Activated T-cell treated with anti-CD3 and anti-CD28 coated beads for 48 hours (primary cell): ENCODE measurements around the gene ZNF148.

Experiments used
- DNase-seq: peaks from one replicate; pipeline ENCODE4 v3.0.0-alpha.2; 2020; ENCODE audit warnings: low read depth

The ZNF148 gene

GRCh38 chr3:125332504-125332903 is 42.6 kb downstream of the ZNF148 start:
- no peak for DNase-seq

GRCh38 chr3:125331243-125331642 is 43.9 kb downstream of the ZNF148 start:
- no peak for DNase-seq

DNA sequence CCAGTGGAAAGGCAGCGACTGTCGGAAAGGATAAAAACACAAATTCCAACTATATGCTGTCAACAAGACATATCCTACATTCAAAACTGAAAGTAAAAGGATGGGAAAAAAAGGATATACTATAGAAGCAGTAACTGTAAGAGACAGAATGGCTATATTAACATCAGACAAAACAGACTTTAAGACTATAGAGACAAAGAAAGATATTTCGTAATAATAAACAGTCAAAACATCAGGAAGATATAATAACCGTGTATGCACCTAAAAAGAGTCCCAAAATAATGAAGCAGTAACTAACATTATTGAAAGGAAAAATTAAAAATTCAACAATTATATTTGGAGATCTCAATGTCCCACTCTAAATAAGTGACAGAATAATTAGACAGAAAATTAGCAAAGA is 48.2 kb downstream of the ZNF148 start:
- DNase-seq: no peak

GRCh38 chr3:125325746-125326145 is 49.4 kb downstream of the ZNF148 start:
- DNase-seq: no peak

- no peak for DNase-seq
Observed at GRCh38 chr3:125324341-125324740, 50.8 kb downstream of the ZNF148 start.

DNA sequence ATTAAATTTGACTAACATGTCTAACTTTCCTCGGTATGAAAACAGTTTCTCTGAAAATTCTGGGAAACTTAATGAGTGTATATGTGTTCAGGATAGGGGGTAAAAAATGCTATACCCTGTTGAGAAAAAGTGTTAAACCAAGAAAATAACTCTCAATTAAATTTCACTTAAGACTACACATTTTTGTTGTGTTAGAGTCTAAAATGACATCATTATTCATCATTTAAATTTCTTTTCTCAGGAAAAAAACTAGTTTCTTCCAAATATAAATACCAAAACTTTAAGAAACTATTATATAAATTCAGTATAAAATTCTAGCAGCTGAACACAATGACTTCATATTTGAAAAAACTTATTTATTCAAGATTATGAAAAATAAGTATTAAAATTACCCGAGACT is 52.2 kb downstream of the ZNF148 start:
- no peak for DNase-seq

DNA sequence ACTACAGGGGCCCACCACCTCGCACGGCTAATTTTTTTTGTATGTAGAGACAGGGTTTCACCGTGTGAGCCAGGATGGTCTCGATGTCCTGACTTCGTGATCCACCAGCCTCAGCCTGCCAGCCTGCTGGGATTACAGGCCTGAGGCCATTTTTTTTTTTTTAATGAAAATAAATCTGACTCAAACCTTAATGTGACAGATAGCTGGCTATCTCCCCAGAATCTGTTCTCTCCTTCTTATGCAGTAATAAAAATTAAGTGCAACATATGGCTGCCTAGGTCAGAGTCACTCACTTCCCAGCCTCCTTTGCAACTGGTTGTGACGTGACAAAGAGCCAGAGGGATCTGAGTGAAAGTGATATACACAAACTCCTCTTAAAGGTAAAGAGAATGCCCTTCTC is 53.0 kb downstream of the ZNF148 start:
- DNase-seq: no peak

- no peak for DNase-seq
Observed at GRCh38 chr3:125319765-125320164, 55.4 kb downstream of the ZNF148 start.

GRCh38 chr3:125318871-125319270 is 56.3 kb downstream of the ZNF148 start:
- no peak for DNase-seq

GRCh38 chr3:125318167-125318865 is 56.8 kb downstream of the ZNF148 start:
- DNase-seq: no peak

- DNase-seq: no peak
Observed at GRCh38 chr3:125317761-125318160, 57.4 kb downstream of the ZNF148 start.

GRCh38 chr3:125316949-125317348 is 58.2 kb downstream of the ZNF148 start:
- no peak for DNase-seq

DNA sequence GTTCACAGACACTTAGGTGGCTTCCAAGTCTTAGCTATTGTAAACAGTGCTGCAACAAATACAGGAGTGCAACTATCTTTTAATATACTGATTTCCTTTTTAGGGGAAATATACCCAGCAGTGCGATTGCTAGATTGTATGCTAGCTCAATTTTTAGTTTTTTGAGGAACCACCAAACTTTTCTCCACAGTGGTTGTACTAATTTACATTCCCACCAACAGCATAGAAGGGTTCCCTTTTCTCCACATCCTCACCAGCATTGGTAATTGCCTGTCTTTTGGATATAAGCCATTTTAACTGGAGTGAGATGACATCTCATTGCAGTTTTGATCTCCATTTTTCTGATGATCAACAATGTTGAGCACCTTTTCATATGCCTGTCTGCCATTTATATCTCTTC is 58.9 kb downstream of the ZNF148 start:
- no peak for DNase-seq

DNA sequence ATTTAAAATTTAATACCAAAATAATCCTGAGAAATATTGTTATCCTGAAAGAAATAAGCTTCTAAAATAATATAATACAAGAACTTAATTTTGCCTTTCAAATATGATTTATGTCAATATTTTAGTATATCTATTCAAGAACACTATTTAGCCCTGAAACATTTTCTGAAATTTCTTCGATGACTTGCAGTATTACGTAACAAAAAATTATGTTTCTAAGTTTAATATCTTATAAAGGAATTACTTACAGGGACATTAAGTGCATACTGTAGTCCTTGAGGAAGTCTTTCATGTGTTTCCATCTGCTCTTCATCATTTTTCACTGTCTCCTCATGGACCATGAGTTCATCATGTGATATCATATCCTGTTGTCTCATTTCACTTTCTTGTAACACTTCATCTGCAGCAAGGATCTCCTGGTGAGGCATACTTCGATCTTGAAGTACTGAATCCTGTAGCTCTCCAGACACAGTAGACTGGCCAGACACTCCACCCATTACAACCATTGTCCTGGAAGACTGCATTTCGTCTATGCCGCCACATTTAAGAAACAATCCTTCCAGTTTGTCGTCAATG is 62.0 kb downstream of the ZNF148 start:
- no peak for DNase-seq

DNA sequence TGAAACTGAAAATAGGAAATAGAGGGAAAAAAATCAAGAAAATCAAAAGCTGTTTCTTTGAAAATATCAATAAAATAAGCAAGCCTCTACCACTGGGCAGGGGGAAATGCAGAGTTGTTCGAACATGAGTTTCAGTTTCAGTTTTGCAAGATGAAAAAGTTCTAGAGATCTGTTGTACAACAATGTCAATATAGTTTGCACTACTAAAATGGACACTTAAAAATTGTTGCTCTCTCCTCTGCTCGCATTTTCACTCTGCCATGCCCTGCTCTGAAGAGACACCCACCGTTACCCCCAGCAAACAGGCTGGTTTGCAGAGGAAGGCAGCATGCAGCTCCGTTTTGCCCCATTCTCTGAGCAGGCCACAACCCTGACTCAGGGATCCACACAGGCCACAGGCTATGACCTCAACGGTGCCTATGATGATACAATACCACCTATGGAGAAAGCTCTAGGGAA is 64.5 kb downstream of the ZNF148 start:
- peak; percentile 47 for DNase-seq

DNA sequence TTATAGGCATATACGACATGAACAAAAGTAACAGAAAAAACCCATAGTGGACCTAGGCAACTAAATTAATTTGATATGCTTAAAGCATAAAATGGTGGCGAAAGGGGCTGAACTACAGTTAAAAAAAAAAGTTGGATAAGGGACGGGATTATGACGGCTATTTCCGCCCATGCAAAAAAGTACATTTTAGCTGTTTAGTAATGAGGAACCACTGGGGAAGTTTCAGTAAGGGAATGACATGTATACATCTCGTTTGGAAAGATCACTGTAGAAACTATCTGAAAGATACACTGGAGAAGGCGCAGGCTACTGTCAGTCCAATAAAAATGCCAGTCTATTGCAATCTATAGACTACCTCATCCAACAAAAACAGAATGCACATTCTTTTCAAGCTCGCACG is 65.6 kb downstream of the ZNF148 start:
- DNase-seq: no peak

DNA sequence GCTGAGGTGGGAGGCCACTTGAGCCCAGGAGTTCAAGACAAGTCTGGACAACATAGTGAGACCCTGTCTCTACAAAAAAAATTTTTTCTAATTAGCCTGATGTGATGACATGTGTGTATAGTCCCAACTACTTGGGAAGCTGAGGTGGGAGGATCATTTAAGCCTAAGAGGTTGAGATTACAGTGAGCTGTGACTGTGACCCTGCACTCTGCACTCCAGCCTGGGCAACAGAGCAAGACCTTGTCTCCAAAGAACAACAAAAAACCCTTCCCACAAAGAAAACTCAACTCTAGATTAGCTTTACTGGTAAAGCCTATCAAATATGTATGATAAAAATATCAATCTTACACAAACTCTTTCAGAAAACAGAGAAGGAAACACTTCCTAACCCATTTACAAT is 68.5 kb downstream of the ZNF148 start:
- DNase-seq: no peak

GRCh38 chr3:125302932-125303331 is 72.2 kb downstream of the ZNF148 start:
- no peak for DNase-seq

GRCh38 chr3:125300416-125300815 is 74.7 kb downstream of the ZNF148 start:
- DNase-seq: no peak

GRCh38 chr3:125294411-125294810 is 80.7 kb downstream of the ZNF148 start:
- DNase-seq: no peak

DNA sequence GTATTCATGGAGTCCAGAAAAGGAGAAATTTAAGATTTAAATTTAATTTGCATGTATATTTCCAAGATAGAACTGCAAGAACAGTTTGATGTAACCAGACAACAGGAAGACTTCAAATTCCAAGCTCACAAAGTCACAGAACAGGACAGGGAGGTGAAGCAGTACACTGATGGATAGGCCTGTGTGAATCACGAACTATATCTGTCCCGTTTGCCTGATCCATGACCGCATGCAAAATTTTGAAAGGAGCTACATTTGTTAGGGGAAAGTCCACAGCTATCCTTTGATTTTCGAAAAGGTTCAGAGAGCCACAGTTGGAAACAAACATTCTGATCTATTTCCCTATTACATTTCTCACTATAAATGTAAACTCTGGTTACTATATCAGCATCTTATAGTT is 83.1 kb downstream of the ZNF148 start:
- no peak for DNase-seq

DNA sequence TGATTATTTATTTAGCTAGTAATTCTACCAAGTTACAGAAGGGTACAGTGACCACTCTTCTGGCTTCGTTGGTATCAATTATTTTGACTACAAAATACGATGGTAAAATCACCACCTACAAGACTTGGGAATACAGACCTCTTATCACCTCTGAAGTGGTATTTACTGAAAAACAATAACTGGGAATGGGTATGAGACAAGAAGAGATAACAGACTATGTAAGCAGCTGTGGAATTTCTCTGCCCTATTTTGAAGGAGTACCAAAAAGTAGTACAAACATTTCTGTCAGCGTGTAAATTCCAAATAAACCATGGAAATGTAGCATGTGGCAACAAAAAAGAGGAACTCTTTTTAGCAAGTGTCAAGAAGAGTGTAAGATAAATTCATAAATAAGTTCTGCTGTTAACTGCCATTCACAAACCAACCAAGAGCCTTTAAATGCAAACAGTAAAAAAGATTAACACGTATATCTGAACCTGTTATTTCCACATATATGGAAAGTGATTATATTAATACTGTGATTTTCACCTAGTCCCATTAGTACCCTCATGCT is 85.6 kb downstream of the ZNF148 start:
- DNase-seq: no peak

DNA sequence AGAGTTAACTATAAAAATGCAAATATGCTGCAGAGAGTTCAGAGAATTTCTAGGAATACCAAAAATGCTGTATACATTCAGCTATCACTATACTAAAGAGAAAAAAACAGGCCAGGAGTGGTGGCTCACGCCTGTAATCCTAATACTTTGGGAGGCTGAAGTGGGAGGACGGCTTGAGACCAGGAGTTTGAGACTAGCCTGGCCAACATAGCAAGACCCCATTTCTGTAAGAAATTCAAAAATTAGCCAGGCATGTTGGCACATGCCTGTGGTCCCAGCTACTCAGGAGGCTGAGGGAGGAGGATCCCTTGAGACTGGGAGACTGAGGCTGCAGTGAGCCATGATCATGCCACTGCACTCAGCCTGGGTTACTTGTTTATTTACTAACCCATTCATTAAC is 87.9 kb downstream of the ZNF148 start:
- DNase-seq: no peak

DNA sequence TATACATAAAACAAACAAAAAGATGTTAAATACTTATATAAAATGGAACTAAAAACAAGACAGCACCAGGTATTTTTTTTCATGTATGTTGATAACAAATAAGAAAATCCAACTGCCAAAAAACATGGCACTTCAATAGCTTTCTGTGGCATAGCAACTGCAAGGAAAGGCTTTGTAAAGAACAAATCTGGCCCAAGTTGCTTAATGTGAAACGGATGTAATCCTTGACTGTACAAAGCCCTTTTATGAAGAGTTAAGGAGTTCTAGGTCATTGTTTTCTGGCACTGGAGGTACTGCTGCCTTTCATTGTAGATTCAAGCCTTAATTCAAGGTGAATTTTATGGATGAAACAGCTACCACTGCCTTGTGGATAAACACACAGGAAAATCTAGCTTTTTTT is 93.7 kb downstream of the ZNF148 start:
- no peak for DNase-seq
